GM12864 (cell line): ENCODE measurements around the gene BRD3OS.

ENCODE experiments used
- DNase-seq: peaks from one replicate; pipeline ENCODE4 v3.0.0-alpha.2; 2011; ENCODE audit warnings: low read depth
- H3K4me3 ChIP-seq: 2 replicates; pipeline ENCODE4 v1.5.1; 2011; ENCODE audit warnings: mild to moderate bottlenecking, low read depth, low read length, control low read depth
- TF ChIP-seq, protein P1 (sequence below): IDR thresholded peaks from 2 replicates; pipeline ENCODE4 v1.5.1; 2011; ENCODE audit warnings: low read depth, mild to moderate bottlenecking, moderate library complexity, low read length, control low read depth, inconsistent platforms; ENCODE audit errors: missing control alignments

BRD3OS gene

DNA sequence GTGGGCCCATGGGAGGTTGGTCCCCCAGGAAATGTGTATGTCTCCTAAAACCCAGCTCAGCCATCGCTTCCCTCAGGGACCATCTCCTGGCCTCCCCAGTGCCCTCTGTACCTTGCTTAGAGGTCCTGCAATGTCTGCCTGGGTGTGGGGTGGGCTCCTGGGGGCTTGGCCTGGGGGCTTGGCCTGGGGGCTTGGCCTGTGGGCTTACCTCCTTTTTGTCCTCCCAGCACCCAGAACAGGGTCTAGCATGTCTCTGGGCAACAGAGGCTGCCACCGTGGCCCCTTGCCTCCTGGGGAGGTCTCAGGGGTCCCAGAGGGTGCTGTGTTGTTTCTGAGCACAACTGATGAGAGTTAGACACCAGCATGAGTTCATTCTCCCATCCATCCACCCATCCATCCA, 22.5 kb upstream of the BRD3OS start:
- DNase-seq: no peak
- TF ChIP-seq, protein P1, sequence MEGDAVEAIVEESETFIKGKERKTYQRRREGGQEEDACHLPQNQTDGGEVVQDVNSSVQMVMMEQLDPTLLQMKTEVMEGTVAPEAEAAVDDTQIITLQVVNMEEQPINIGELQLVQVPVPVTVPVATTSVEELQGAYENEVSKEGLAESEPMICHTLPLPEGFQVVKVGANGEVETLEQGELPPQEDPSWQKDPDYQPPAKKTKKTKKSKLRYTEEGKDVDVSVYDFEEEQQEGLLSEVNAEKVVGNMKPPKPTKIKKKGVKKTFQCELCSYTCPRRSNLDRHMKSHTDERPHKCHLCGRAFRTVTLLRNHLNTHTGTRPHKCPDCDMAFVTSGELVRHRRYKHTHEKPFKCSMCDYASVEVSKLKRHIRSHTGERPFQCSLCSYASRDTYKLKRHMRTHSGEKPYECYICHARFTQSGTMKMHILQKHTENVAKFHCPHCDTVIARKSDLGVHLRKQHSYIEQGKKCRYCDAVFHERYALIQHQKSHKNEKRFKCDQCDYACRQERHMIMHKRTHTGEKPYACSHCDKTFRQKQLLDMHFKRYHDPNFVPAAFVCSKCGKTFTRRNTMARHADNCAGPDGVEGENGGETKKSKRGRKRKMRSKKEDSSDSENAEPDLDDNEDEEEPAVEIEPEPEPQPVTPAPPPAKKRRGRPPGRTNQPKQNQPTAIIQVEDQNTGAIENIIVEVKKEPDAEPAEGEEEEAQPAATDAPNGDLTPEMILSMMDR: no peak
- no peak overlapping the region for H3K4me3 ChIP-seq

DNA sequence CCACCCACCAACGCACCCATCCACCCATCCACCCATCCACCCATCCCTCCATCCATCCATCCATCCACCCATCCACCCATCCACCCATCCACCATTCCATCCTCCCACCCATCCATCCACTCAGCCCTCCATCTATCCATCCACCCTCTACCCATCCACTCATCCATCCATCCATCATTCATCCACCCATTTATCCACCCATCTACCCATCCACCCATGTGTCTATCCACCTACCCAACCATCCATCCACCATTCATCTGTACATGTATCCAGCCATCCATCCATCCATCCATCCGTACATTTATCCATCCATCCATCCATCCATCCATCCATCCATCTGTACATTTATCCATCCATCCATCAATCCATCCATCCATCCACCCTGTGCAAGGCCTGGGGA, 22.0 kb upstream of the BRD3OS start:
- no peak overlapping the region for H3K4me3 ChIP-seq

DNA sequence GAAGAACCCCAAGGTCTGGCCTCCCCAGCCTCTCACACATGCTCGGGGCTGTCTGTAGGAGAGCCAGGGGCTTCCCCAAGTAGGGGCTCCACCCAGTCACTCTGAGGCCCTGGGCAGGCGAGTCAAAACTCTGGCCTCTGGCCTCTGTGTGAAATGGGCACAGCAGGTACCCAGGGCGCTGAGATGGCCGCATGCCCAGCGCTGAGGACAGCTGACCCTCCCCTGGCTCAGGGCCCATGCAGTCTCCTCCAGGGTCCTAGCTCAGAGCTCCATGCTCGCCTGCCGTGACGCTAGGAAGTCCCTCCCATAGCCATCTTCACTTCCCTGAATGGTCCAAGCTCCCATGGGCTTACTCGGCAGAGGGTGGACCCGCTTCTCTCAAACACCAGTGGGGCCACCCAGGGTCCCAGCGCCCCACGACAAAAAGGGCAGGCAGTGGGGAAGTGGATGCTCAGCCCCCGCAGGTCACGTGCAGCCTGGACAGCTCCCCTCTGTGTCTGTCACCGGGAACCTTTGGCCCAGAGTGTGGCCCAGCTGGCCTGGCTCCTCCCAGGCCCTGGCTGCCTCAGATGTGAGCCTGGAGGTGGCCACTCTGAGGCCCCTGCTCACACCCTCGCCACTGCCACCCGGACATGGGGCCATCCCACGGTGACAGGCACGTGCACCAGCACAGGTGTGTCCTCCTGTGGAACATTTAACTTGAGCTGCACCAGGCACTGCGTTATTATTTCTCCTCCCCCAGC, 21.0 kb upstream of the BRD3OS start:
- DNase-seq: no peak
- TF ChIP-seq, protein P1: no peak
- H3K4me3 ChIP-seq: no peak overlapping the region

More for the DNA sequence above, 22.0 kb upstream of the BRD3OS start:
- TF ChIP-seq, protein P1: no peak
- no peak for DNase-seq

DNA sequence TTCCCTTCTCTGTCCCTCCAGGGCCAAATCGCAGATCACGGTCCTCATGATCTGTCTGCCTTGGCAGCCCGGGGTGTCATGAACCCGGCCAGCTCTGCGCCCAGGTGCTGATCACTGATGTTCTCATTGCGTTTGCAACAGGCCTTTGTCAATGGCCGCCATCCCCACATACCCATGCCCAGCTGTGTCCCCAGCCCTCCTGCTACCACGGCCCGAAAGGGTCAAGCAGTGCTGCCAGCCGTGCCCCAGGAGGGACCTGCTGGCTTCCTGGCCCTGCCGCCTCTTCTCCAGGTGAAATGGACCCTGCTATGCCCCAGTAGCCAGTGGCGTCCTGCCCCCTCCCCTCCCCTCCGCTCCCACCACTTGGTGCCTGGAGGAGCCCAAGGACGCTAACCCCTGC, 20.4 kb upstream of the BRD3OS start:
- no peak overlapping the region for H3K4me3 ChIP-seq
- TF ChIP-seq, protein P1: no peak
- DNase-seq: no peak

DNA sequence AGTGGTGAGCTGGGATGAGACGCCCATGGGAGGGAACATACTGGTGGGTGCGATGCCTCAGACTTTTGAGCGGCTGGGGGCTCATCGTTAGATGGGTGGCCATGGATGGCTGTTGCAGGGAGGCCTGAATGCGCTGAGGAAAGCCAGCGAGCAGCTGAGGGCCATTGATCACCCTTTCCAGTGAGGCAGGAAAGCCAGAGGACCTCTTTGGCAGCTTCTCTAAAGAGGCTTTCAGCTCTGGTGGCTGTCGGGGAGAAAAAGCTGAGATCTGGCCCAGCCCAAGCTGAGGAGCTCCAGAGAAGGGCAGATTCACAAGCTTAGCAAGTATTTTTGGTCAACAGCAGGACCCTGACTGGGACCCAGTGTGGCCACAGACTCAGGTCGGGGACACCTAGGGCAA, 19.9 kb upstream of the BRD3OS start:
- no peak for DNase-seq
- no peak overlapping the region for H3K4me3 ChIP-seq
- TF ChIP-seq, protein P1: no peak

DNA sequence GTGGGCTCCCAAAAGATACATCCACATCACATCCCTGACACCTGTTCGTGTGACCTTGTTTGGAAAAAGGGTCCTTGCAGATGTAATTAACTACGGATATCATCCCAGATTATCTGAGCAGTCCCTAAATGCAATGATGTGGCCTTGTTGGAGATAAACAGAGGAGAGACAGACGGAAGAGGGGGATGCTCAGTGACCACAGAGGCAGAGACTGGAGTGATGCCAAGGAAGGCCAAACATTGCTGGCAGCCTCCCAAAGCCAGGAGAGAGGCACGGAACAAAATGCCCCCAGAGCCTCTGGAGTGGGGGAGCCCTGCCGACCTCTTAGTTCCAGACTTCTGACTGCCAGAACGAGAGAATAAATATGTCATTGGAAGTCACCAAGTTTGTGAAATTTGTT, 18.1 kb upstream of the BRD3OS start:
- TF ChIP-seq, protein P1: no peak
- DNase-seq: no peak
- H3K4me3 ChIP-seq: no peak overlapping the region

DNA sequence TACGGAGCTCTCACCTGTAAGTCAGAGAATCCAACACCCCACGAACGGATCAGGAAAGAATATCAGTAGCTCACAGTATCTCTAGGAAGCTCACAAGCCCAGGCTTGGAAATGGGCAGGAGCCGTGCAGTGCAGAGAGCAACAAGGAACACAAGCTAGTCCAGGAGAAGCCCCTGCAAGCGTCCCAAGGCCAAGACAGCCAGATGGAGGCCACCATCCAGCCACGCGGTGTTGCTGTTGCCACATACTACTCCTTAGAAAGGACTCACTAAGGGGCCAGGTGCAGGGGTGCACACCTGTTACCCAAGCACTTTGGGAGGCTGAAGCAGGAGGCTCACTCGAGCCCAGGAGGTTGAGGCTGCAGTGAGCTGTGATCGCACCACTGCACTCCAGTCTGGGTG, 17.7 kb upstream of the BRD3OS start:
- TF ChIP-seq, protein P1: no peak
- no peak for DNase-seq
- no peak overlapping the region for H3K4me3 ChIP-seq
